Measurements from ENCODE around the gene GPR148.

The GPR148 gene

DNA sequence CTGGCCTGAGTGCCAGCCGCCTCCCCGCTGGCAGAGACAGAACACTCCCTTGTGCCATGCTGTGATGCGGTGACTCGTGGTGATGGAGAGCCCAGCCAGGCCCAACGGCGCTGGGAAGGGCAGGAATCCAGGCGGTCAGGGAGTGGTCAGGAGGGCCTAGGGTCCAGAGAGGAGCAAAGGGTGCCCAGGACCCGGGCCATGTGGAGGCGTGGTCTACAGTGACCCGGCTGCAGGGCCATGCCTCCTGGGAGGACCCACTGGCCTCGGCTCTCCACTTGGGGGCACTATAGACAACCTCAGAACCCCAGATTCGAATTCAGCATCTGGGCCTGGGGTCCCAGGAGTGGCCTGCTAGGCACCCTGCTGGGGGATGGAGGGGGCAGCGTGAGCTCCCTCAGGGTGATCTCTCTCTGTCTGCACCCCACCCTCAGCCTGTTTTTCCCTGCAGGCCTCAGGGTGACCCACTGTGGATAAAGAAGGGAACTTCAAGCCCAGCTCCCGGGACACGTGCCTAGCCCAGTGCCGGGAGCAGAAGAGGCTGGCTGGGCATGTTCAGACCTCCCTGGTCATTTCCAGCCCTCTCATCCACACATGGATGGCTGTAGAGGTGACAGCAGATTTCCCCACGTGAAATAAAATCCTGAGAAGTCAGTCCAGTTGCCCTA is 39.5 kb downstream of the GPR148 start:
- no peak for DNase-seq (ENCODE audit: low read depth in 4 of 4, low spot score in 1 of 4)

DNA sequence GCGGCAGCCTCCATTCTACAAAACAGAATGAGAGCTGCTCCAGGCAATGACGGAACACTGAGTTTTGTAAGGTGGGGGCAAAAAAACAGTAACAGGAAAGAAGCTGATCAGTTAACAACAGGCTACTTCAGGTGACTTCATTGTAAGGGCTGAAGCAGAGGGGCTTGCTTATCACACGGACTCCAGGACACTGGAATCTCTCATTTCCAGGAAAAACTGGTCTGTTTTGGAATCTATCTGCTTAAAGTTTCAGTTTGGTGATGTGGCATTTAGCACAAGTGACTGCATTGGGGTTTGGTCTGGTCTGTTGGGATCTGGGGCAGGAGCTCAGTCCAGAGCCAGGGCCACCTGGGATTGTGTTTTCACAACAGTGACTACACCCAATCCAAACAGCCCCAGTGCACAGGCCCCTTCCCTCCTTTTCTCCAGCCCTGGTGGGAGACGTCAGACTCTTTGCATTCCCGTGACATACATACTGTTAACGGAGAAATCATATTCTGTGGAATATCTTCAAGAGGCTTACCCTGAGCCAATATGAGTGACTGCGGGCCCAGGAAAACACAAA is 40.6 kb downstream of the GPR148 start:
- DNase-seq (ENCODE audit: low read depth in 4 of 4, low spot score in 1 of 4) = no peak

DNA sequence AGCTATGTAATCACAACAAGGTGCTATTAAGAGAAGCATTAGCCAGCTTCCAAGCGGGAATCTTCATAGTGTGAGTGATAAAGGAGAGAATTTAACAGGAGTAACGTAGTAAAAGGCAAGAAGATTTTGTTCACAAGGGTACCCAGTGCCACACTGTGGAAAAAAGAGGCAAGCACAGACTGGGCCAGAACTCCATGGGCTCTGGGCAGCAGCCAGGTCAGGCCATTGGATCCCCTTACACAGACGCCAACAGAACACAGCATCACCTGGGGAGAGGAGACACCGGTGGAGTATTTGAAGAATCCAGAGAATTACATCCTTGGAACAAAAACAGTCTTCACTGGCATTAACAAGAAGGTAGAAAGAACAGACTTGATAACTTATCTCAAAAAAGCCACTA is 47.7 kb downstream of the GPR148 start:
- no peak for DNase-seq (ENCODE audit: low read depth in 4 of 4, low spot score in 1 of 4)

DNA sequence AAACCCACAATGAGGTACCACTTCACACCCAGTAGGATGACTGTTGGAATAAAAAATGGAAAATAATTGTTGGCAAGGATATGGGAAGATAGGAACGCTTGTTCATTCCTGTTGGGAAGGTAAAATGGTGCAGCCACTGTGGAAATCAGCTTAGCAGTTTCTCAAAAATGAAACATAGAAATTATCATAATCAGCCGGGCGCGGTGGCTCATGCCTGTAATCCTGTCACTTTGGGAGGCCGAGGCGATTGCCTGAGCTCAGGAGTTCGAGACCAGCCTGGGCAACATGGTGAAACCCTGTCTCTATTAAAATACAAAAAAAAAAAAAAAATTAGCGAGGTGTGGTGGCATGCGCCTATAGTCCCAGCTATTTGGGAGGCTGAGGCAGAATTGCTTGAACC is 49.9 kb downstream of the GPR148 start:
- DNase-seq (ENCODE audit: low read depth in 4 of 4, low spot score in 1 of 4) = no peak

Measured in stimulated activated CD4-positive, alpha-beta T cell treated with anti-CD3 and anti-CD28 coated beads, Interleukin-1b, Interleukin-23, amount 100 ng/mL, for 24 hours (primary cell).